Measurements from ENCODE around the gene ITIH3.

DNA sequence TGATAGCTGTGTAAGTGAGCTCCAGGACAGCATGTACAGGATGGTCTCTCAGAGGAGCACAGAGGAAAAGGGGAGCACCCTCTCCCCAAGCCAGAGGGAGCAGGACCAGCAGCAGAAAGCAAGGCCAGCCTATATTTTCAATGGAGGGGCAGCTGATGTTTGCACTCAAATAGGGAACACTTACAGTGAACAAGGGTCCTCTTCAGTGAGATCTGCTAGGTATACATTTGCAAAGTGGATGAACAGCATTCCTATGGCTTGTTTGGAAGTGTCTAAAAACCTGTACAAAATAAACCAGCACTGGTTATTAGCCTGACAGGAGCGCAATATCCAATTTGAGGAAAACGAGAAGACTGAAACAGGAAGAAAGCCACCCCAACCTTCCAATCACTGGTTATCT lies 57.8 kb downstream of the ITIH3 start:
- TF ChIP-seq POLR2A (IDR thresholded peaks at IDR 0.05; ENCODE audit: low read depth, low read length) (no peak), TAF1 (IDR thresholded peaks at IDR 0.05; ENCODE audit: low read depth, low read length) (no peak), POLR2AphosphoS5 (IDR thresholded peaks at IDR 0.05; ENCODE audit: low read depth, low read length) (no peak), POU2F2 (IDR thresholded peaks at IDR 0.05; ENCODE audit: low read depth, low read length) (no peak), SPI1 (IDR thresholded peaks at IDR 0.05; ENCODE audit: low read depth, low read length) (no peak)

All from GM12891 (cell line).